Stomach (tissue), 9 donors: ENCODE measurements around the gene LNP1. TPM values are rescaled to one million over a fixed set of nuclear protein-coding genes. Genes with fewer than 3 reads are reported as not detected.

ENCODE experiments used
- DNase-seq, 2 donors: peaks; one replicate each; pipeline versions ENCODE4 v3.0.0 to v3.0.0-alpha.2; 2013 to 2019
- H3K27ac ChIP-seq, 5 donors: fragments of 200-600 bp in 4 of 5; sonication (generic) in 4 of 5; one replicate each; pipeline ENCODE4 v1.5.1; 2013 to 2019; ENCODE audit warnings: mild to moderate bottlenecking in 1 of 5, moderate library complexity in 1 of 5
- H3K27me3 ChIP-seq, 3 donors: fragments of 200-600 bp; sonication (generic); one replicate each; pipeline ENCODE4 v1.5.1; 2017 to 2019; ENCODE audit warnings: mixed run types in 1 of 3
- H3K36me3 ChIP-seq, 4 donors: fragments of 200-600 bp; sonication (generic); 1 replicate in 3 of 4; 2 replicates in 1 of 4; pipeline ENCODE4 v1.5.1; 2016 to 2019
- H3K4me1 ChIP-seq, 4 donors: fragments of 200-600 bp; sonication (generic); one replicate each; pipeline ENCODE4 v1.5.1; 2016 to 2019
- H3K4me3 ChIP-seq, 4 donors: fragments of 200-600 bp; sonication (generic) in 3 of 4; one replicate each; pipeline ENCODE4 v1.5.1; 2016 to 2019; ENCODE audit warnings: mild to moderate bottlenecking in 1 of 4
- H3K9me3 ChIP-seq, 4 donors: fragments of 200-600 bp; sonication (generic); one replicate each; pipeline ENCODE4 v1.5.1; 2016 to 2019
- CTCF ChIP-seq, 7 experiments: fragments of 450-650 bp in 4 of 7; fragments of 200-600 bp in 3 of 7; sonication (generic) in 3 of 7; IDR thresholded peaks; one replicate each; pipeline ENCODE4 v1.5.1; 2016 to 2019; ENCODE audit warnings: antibody characterized with exemption in 7 of 7, control low read depth in 2 of 7, mild to moderate bottlenecking in 1 of 7
- EP300 ChIP-seq: sonication (generic); formaldehyde crosslinking; IDR thresholded peaks from one replicate; pipeline ENCODE4 v1.6.1; 2017; ENCODE audit warnings: antibody characterized with exemption
- POLR2A ChIP-seq, 4 donors: fragments of 450-650 bp; IDR thresholded peaks; one replicate each; pipeline ENCODE4 v1.6.1; 2016; ENCODE audit warnings: antibody characterized with exemption in 4 of 4, control low read depth in 2 of 4, mild to moderate bottlenecking in 1 of 4, moderate library complexity in 1 of 4
- POLR2AphosphoS5 ChIP-seq, 3 donors: sonication (generic); formaldehyde crosslinking; IDR thresholded peaks; one replicate each; pipeline ENCODE4 v1.6.1; 2016; ENCODE audit warnings: antibody characterized with exemption in 3 of 3
- WGBS, 5 donors: extraction: QIAGEN DNeasy Blood & Tissue Kit in 3 of 5; methylation state at CpG; one replicate each; pipeline versions ENCODE4 v1.1.5 to v1.1.7; 2013 to 2018; 5-methylcytosine and 5-hydroxymethylcytosine counted together
- intact Hi-C: fragments of 100-400 bp; cut with DNase I; formaldehyde crosslinking; loops from one replicate; pipeline ENCODE4 v1.15.1; 2023; ENCODE audit warnings: low total_unique reads
- polyA plus RNA-seq, 3 donors: library from polyadenylated mRNA; stranded (reverse); fragments of 200-250 nt; gene quantifications; one replicate each; pipeline ENCODE4 v1.2.3, GENCODE V29; 2013
- total RNA-seq, 5 donors: library from RNA; depleted of rRNA; stranded (reverse); fragments of >200 nt; gene quantifications; one replicate each; pipeline versions ENCODE4 v1.1.0 to v1.2.3, GENCODE V29; 2014 to 2016
- donor health status: healthy with polysubstance abuse.
- donor health status: Bipolar disorder and iron deficiency.
- donor health status: healthy.

The LNP1 gene
- total and polyA plus RNA-seq, 8 donors = 0.58 to 4.0 (median 1.6) TPM; not detected in 3

- H3K27me3 ChIP-seq = no peaks in the 10 kb centered on the region
- H3K4me3 ChIP-seq = no peak overlapping the region
- intact Hi-C loops = no loop called here
- no peaks in the 10 kb centered on the region for H3K9me3 ChIP-seq
- no peak for DNase-seq
- H3K27ac ChIP-seq = no peak overlapping the region
- TF ChIP-seq POLR2A (IDR thresholded peaks at IDR 0.05) (no peak), CTCF (IDR thresholded peaks at IDR 0.05) (no peak), EP300 (no peak), POLR2AphosphoS5 (IDR thresholded peaks at IDR 0.05) (no peak)
- H3K4me1 ChIP-seq = peaks cover 0 to 6% (median 0%) of the 10 kb centered on the region in 4 donors
- H3K36me3 ChIP-seq = peaks cover 33 to 95% (median 85%) of the 10 kb centered on the region in 4 donors
Measured at GRCh38 chr3:100374521-100374920, 26.8 kb upstream of the LNP1 start.

- DNase-seq = no peak
- no peaks in the 10 kb centered on the region for H3K9me3 ChIP-seq
- peaks cover 39 to 99% (median 86%) of the 10 kb centered on the region in 4 donors for H3K36me3 ChIP-seq
- peaks cover 0 to 6% (median 0%) of the 10 kb centered on the region in 4 donors for H3K4me1 ChIP-seq
- 83 to 91% (median 88%) methylated on average over 4 of the region's 4 CpGs for WGBS, 5 donors
- no peak for TF ChIP-seq POLR2AphosphoS5 (IDR thresholded peaks at IDR 0.05)
- no peak for TF ChIP-seq EP300
- no peak for TF ChIP-seq POLR2A (IDR thresholded peaks at IDR 0.05)
- no peak for TF ChIP-seq CTCF (IDR thresholded peaks at IDR 0.05)
- no peak overlapping the region for H3K4me3 ChIP-seq
- H3K27ac ChIP-seq = no peak overlapping the region
- H3K27me3 ChIP-seq = no peaks in the 10 kb centered on the region
- intact Hi-C loops = no loop called here
Measured at GRCh38 chr3:100376301-100376700, 25.0 kb upstream of the LNP1 start.

GRCh38 chr3:100384733-100385525 is 16.4 kb upstream of the LNP1 start:
- peaks cover 9 to 48% (median 29%) of the 10 kb centered on the region in 4 donors for H3K4me1 ChIP-seq
- H3K36me3 ChIP-seq = peaks cover 12 to 55% (median 48%) of the 10 kb centered on the region in 4 donors
- intact Hi-C loops = no loop called here
- no peak for DNase-seq
- H3K27ac ChIP-seq = peak overlapping the region in 1 of 5 donors; percentile 1
- H3K9me3 ChIP-seq = peaks cover 0 to 4% (median 0%) of the 10 kb centered on the region in 4 donors
- 75 to 87% (median 83%) methylated on average over 8 of the region's 8 CpGs for WGBS, 5 donors
- no peak for TF ChIP-seq CTCF (IDR thresholded peaks at IDR 0.05)
- no peak for TF ChIP-seq POLR2AphosphoS5 (IDR thresholded peaks at IDR 0.05)
- no peak for TF ChIP-seq POLR2A (IDR thresholded peaks at IDR 0.05)
- no peak for TF ChIP-seq EP300
- no peaks in the 10 kb centered on the region for H3K27me3 ChIP-seq
- no peak overlapping the region for H3K4me3 ChIP-seq

- intact Hi-C loops = no loop called here
- Histone ChIP-seq H3K4me1 (peaks cover 9 to 48% (median 30%) of the 10 kb centered on the region in 4 donors), H3K9me3 (peaks cover 0 to 4% (median 0%) of the 10 kb centered on the region in 4 donors), H3K27ac (peak overlapping the region in 4 of 5 donors; percentile 36 to 74 (median 66)), H3K36me3 (peaks cover 6 to 39% (median 37%) of the 10 kb centered on the region in 4 donors), H3K27me3 (no peaks in the 10 kb centered on the region), H3K4me3 (no peak overlapping the region)
- peak in 1 of 2 donors; percentile 62 for DNase-seq
- TF ChIP-seq POLR2A (IDR thresholded peaks at IDR 0.05) = no peak
Measured at GRCh38 chr3:100386437-100387074, 14.8 kb upstream of the LNP1 start.
